HG03108 (cell line): ENCODE measurements around the gene TRPM2.
"Not testable (repeated sequence)": the region's sequence is repeated elsewhere in the genome, so short reads cannot be mapped to it uniquely, and the experiment has no call there.

Source experiments
- ATAC-seq: cut with Tn5 transposase; IDR thresholded peaks from one replicate; pipeline ENCODE4 v1.9.1; 2021; ENCODE audit warnings: moderate library complexity; ENCODE audit not compliant: unreplicated experiment

TRPM2 gene

DNA sequence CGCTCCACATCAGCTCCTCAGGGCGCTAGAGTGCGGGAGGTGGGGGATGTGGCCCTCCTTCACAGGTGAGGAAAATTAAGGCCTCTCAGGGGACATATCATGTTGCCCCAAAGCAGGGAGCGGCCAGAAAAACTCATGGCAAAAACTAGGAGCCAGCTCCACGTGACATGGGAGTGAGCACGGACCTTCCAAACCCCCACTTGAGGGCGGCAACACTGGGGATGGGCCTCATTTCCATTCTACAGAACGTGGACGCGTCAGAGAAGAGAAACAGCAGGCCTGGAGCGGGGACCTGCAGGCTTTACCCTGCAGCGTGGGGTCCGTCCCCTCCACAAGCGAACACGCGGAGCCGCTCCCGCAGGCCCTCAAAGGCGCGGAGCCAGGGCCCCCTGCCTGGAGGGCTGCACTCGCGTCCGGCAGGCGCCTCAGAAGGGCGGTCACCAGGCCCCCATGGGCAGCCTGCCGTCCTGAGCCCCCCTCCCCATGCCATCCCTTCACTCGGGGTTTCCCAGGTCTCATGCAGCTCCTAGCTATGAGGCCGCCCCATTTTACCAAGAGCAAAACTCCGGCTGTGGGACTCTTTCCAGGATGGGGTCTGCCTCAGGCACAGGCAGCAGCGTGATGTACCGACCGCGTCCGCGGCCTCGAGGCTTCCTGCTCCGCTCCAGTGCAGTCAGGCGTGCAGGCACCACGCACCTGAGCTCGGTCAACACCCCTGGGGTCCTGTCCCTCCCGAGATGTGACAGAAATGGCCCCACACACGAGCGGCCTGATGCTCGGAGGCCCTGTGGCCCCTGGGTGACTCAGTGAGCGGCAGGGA, 19.7 kb upstream of the TRPM2 start:
- ATAC-seq = no peak

DNA sequence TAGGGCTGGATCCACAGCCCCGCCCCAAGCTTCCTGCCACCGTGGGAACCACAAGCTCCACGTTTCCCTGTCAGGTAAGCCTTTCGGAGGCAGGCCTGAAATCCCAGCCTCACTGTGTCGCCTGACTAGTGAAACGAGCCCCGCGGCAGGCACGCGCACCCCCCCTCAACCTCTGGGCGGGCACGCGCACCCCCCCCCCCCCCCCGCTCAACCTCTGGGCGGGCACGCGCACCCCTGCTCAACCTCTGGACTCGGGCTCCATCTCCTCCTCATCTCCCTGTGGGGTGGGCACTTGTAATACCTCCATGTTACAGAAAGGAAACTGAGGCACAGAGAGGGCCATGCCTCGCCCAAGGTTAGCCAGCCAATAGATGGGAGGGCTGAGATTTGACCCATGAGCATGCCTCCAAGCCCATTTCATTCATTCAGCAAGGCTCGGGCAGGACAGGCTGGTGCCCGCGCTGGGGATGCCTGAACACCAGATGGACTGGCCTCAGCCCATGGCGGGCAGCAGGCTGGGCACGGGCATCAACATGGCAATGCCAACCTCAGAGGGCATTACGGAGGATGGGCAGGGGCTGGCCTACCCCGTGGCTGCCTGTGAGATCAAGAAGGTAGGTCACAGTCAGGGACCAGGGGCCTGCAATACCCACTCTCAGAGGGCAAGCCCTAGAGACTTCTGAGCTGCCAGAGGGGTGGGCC, 18.9 kb upstream of the TRPM2 start:
- no peak for ATAC-seq

DNA sequence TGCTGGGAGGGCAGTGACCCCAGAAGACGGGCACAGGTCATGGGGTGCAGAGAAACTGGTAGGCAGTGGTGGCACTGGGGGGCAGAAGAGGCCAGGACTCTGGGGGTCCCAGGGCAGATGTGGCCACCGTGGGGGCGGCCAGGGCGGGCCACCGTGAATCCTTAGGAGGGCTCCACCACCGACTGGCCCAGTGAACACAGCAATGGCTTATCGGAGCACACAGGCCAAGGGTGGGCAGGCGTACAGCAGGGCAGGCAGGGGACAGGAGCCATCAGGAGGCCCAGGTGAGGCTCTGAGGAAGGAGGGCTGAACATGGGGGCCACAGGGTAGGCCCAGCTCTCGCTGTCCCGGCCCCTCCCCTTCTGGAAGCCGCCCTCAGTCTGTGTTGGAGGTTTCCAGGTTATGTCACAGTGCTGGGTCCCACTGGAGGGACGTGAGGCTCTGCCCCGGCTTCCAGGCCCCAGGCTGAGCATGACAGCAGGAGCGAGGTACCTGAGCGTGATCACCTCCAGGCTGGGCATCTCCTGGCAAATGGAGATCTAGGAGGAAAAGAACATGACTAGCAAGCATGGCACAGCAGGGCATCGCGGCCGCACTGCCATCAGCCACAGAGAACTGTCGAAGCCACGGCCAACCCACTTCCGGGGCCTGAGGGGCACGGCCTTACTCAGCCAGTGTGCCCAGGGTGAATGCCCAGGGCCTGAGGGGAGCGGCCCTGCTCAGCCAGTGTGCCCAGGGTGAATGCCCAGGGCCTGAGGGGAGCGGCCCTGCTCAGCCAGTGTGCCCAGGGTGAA, 18.0 kb upstream of the TRPM2 start:
- no peak for ATAC-seq

DNA sequence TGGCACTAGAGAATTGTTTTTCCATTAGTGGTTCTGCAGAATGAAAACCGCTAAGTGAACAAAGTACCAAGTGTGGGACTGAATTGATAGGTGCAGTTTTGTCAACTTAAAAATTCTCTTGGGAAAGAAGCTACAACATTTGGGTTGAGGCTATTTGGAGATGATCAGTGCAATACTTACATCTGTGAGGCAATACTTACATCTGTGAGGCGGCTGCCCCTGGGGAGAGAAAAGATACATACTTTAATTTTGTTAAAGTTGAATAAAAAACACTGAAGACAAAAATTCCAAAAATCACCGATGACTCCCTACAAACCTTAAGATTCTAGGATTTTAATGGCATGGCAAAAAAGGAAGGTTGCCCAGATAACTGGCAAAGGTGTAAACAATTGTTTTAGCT, 16.0 kb upstream of the TRPM2 start:
- no peak for ATAC-seq

DNA sequence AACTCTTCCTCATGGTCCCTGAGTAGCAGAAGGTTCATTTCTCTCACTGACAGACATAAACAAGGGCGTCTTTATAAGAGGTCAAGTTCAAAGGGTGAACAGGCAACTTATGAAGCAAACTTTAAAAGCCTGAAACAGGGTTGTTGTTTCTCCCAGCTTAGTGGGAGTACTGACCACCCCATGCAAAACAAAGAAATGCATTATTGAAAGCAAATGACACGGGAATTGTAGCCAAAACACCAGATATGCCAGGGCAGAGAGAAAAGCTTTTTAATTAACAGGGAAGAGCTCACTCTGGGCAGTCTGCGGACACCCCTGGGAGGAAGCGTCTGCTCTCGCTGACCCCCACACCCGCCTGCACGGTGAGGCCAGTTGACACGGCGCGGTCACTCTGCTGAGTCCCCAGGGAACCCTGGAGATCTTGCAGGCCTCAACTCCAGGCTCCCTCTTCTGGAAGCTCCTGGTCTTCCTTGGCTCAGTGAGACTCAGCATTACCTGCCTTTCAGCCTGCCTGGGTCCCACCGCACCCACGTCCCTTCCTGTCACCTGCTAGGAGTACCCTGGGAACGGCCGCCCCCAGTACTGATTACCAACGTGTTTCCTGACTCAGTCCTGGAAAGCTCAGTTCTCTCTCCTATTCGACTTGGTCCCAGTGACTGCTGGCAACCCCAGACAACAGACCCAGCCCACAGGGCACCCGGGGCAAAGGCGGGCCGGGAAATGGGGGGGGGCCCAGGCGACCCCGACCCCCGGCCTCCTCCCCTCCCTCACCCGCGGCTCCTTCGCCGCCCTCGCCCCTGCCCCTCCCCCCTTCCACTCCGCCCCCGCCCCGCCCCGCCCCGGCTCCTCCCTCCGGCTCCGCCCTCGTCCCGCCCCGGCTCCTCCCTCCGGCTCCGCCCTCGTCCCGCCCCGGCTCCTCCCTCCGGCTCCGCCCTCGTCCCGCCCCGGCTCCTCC, 15.2 kb upstream of the TRPM2 start:
- ATAC-seq = no peak

DNA sequence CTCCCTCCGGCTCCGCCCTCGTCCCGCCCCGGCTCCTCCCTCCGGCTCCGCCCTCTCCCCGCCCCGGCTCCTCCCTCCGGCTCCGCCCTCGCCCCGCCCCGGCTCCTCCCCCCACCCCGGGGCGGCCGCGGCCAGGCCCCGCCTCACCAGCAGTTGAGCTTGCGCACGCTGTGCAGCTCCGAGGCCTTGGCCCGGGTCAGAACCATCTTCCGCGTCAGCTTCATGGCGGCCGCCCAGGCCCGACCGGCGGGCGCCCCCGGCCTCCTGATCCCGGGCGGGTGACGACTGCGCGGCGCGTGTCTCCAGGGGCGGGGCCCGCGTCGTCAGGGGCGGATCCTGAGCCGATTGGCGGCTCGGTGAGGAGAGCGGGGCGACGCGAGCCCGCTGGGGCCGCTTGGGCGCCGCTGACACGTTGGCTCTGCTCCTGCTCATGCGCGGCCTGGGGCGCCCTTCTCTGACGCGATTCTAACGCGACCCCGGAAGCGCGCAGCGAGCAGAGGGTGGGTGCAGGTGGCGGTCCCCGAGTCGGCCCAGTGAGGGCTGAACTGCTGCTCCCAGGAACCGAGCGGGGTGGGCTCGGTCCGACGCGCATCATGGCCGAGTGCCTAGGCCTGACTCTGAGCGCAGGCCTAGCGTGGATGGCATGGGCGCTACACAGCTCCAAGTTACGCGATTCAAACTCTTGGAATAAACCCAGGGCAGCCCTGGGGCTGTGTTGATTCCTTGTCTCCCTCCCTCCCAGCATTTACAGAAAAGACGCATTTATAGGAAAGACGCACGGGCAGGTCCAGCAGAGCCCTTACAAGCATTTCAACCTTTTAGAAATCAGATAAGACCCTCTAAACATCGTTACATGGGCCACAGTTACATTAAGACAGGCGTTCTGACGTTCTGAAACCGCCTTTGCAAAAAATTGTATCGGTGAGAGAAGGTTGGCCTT, 14.2 kb upstream of the TRPM2 start, which contains the start of gene CFAP410:
Gene CFAP410, minus strand, starts transcription at position 420 of the 940 bp plus-strand sequence. Its CDS starts 196 bp downstream, at position 224.
- ATAC-seq = peak; percentile 85

DNA sequence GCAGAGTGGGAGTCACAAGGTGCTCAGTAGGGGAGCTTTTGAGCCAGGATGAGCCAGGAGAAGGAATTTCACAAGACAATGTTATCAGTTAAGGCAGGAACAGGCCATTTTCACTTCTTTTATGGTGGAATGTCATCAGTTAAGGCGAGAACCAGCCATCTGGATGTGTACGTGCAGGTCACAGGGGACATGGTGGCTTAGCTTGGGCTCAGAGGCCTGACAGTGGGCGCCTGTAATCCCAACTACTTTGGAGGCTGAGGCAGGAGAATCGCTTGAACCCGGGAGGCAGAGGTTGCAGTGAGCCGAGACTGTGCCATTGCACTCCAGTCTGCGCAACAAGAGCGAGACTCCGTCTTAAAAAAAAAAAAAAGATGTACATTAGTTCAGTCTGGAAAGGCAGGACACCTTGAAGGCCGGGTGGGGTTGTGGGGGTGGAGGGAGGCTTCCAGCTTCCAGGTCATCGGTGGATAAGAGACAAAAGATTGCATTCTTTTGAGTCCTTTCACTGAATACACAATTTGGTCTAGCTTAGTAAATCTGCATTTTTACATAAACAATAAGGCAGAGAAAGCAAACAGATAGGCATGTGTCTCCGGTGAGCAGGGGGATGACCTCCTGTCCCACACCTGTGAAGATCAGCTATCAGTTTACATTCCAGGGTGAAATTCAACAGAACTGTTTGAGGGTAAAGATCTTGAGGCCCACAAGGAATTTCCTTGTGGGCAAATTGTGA, 11.5 kb upstream of the TRPM2 start:
- not testable (repeated sequence) for ATAC-seq

DNA sequence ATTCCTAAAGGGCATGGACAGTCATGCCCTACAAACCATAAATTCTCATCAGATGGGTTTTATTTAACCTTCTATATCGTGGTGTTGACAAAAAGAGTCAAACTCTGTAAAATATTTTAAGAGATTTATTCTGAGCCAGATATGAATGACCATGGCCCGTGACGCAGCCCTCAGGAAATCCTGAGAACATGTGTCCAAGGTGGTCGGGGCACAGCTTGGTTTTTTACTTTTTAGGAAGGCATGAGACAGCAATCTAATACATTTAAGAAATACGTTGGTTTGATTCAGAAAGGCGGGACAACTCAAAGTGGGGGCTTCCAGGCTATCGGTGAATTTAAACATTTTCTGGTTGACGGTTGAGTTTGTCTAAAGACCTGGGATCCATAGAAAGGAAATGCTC, 10.4 kb upstream of the TRPM2 start:
- ATAC-seq = not testable (repeated sequence)

DNA sequence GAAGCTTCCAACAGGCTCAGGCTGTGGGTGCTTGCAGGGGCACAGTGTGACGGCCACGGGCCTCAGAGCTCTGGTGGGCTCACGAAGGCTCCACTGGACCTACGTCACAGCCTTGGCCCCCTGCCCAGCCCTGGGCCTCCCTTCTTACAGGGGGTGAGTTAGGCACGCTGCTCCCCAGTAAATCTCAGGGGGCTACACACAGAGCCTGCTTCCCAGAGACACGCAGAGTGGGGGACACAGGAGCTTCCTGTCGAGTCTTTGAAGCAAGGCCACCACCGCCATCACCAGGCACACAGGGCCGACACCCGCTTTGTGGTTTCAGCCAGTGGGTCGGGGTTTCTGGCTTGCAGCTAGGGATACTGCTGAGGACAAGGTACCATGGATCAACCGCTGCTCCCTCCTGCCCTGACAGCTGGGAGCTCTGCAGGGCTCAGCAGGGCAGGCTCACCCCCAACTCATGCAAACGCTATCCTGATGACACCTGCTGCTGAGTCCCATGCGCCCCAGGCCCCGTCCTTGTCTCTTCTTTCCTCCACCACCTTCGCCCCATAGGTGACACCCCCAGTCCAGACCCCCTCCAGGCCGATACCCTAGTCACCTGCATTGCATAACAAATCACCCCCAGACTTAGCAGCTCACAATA, 8.8 kb upstream of the TRPM2 start:
- ATAC-seq = no peak

DNA sequence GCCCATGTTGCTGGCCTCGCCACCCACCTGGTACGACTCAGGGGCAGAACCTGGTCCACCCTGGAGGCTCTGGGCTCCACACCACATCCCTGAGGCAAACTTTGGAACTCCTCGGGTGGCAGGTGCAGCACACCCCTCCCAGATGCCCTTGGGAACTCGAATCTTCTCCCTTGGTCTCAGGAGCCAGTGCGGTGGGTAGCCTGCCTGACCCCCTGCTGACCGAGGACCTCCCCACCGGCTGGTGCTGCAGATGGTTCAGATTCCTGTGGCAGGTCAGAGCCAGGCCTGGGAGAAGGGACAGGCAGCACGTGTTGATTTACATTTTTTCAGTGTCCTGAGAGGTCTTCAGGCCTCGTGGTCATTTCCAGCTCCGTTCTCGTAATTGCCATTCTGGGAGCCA, 7.9 kb upstream of the TRPM2 start:
- no peak for ATAC-seq

DNA sequence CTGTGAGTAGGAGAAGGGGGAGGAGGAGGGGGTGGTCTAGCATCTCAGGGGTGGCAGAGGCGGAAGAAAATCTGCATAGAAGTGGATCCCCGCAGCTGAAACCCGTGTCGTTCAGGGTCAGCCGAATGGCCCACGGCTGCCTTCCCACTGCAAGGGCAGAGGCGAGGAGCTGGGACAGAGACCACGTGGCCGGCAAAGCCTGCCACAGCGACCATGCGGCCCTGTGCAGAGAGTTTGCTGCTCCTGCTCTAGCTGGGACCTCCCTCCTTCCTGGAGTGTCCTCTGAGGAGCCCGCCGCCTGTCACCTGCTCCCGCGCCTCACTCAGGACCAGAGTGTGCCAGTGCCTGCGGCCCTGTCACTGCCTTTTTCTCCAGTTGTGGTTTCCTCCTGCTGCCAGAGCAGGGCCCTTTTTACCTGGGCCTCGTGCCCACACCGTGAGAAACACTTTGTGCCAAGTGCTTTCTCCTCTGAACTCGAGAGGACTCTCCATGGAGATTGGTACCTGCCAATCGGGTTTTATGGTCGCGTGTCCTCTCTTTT, 5.4 kb upstream of the TRPM2 start:
- ATAC-seq = no peak

DNA sequence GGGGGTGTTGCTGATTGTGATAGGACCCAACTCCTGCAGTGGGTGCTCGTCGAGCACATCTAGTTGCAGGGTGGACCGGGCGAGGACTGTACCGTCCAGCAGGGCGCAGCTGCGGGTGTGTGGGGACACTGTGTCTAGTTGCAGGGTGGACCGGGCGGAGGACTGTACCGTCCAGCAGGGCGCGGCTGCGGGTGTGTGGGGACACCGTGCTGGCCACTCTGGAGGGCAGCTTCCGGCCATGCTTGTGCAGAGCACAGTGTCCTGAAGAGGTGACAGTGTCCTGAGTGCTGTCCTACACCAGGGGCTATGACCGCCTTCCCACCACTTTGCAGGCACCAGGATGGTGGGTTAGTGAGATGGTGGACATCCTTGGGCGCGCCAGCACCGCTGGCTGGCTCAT, 4.6 kb upstream of the TRPM2 start:
- ATAC-seq = no peak

DNA sequence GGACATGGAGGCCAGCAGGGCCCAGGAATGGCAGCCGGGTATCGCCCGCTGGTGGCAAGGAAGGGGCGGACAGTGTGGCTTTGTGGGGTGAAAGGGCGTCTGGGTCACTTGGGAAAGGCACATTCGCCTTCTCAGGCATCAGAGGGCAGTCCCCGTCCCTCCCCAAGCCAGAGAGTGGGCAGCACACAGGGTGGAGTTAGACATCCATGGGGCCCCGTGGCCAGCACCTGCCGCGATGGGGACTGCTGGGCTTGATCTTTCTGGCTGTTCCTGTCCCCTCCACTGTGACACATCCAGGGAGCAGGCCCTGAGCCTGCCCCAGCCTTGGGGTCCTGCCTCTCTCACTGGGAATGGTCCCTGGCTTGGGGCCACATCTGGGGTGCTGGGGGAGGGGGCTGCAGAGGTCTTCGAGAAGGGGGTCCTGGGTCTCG, 4.0 kb upstream of the TRPM2 start:
- ATAC-seq = no peak

DNA sequence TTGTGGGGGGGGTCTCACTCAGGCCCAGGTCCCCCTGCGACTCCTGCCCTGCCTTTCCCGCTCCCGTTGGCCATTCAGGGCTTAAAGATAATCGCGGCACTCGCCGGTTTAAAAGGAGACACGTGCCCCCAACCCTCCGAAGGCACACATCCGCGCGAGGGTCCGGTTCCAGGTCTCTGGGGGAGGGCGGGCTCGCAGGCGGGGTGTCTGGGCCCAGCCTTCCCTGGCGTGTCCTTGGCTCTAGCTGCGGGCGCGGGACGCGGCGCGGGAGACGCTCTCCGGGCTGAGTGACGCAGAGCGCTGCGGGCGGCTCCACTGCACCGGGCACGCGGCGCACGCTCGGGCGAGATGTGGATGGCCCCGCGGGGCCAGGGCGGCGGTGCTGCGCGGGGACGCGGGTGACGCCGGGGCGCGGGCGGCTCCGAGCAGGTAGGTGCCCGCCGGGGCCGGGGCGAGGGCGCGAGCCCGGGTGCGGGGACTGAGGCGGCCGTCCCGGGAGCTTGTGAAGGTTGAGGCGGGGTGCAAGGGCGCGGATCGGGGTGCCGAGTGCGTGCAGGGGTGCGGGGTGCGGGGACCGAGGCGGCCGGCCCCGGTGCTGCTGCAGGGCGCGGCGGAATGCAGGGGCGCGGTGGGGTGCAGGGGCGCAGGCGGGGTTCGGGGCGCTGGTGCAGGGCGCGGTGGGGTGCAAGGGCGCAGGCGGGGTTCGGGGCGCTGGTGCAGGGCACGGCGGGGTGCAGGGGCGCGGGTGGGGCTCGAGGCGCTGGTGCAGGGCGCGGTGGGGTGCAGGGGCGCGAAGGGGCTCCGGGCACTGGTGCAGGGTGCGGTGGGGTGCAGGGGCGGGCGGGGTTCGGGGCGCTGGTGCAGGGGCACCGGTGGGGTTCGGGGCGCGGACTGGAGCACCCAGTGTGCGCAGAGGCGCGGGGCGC, 3.3 kb upstream of the TRPM2 start:
- ATAC-seq = no peak

DNA sequence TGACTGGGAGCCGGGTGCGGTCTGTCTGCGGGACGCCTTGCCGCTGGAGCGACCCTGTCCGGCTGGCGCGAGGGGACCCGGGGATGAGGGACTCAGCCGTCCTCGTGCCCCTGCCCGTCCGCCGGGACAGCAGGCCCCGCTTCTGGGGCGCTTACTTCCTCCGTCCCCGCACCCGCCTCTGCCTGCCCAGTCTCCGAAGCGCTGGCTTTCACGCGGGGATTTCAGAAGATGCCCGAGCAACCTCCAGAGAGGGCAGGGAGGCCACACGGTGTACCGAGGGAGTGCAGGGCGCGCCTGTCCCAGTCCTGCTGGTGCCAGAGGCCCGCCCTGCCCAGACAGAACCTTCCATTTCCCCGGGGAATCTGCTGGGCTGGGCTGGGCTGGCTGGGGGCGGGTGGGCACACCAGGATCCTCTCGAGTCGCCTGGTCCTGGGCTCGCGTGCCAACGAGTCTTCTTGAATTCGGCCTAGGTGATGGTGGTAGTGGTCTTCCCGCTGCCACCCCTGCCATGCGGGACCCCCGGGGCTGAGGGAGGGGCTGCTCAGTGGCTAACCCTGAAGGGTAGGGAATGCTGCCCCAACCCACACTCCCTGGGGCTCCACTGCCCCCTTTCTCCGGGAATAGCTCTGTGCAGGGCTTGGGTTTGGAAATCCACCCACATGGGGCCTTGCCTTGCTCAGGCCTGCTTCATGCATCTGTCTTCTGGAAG, 2.5 kb upstream of the TRPM2 start:
- ATAC-seq = no peak
